H1 (cell line): ENCODE measurements around the gene IAH1. TPM values are rescaled to one million over a fixed set of nuclear protein-coding genes. Genes with fewer than 3 reads are reported as not detected.

Experiments
- BRCA1 ChIP-seq: IDR thresholded peaks from 2 replicates; pipeline ENCODE4 v1.6.1; 2012; ENCODE audit warnings: low read depth, low read length, improper control_type of control experiment
- E2F6 ChIP-seq: IDR thresholded peaks from 2 replicates; pipeline ENCODE4 v1.6.1; 2012; ENCODE audit warnings: inconsistent platforms
- SP1 ChIP-seq: IDR thresholded peaks from 2 replicates; pipeline ENCODE4 v1.6.1; 2011; ENCODE audit warnings: low read depth, low read length
- polyA plus RNA-seq, 7 experiments: library from polyadenylated mRNA; depleted of rRNA in 3 of 7; stranded (reverse) in 5 of 7; unstranded in 2 of 7; fragments of >200 nt in 5 of 7; fragments of 200-250 nt in 2 of 7; gene quantifications; 1 replicate in 5 of 7; 2 replicates in 1 of 7; 4 replicates in 1 of 7; pipeline versions ENCODE4 v1.2.1 to v1.2.3, GENCODE V29; 2011 to 2013; ENCODE audit warnings: missing spikeins in 2 of 7, mixed read lengths in 2 of 7
- total RNA-seq: library from RNA; stranded (reverse); fragmentation: NEBNext Ultra II Directional; extraction: Animal tissue kit (Norgen Biotek cat#: 25700); gene quantifications from 2 replicates; pipeline ENCODE4 v1.2.1, GENCODE V29; 2021
- TF ChIP-seq, protein P1 (sequence below): IDR thresholded peaks from 2 replicates; pipeline ENCODE4 v1.6.1; 2012; ENCODE audit warnings: low read length, inconsistent platforms

IAH1 gene
- total and polyA plus RNA-seq, 2 of the 8 experiments (the other 6 are each of a cell fraction or from before 2014, with no cell fraction given), result 15.1 to 21.5 TPM

- TF ChIP-seq, protein P1, sequence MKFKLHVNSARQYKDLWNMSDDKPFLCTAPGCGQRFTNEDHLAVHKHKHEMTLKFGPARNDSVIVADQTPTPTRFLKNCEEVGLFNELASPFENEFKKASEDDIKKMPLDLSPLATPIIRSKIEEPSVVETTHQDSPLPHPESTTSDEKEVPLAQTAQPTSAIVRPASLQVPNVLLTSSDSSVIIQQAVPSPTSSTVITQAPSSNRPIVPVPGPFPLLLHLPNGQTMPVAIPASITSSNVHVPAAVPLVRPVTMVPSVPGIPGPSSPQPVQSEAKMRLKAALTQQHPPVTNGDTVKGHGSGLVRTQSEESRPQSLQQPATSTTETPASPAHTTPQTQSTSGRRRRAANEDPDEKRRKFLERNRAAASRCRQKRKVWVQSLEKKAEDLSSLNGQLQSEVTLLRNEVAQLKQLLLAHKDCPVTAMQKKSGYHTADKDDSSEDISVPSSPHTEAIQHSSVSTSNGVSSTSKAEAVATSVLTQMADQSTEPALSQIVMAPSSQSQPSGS, result no peak
- no peak for TF ChIP-seq SP1
- TF ChIP-seq E2F6, result no peak
- TF ChIP-seq BRCA1, result no peak
Measured at GRCh38 chr2:9518163-9518562, 43.8 kb downstream of the IAH1 start (continued).
